AG09309 (cell line): ENCODE measurements around the gene SND1.

Experiments
- DNase-seq: peaks from one replicate; pipeline ENCODE4 v3.0.0-alpha.2; 2010; ENCODE audit warnings: low read depth
- H3K4me3 ChIP-seq: 2 replicates; pipeline ENCODE4 v1.5.1; 2011; ENCODE audit warnings: mild to moderate bottlenecking, low read depth, low read length, moderate library complexity; ENCODE audit not compliant: control insufficient read depth
- TF ChIP-seq, protein P1 (sequence below): IDR thresholded peaks from 2 replicates; pipeline ENCODE4 v1.5.1; 2011; ENCODE audit warnings: mild to moderate bottlenecking, low read depth, low read length, inconsistent platforms; ENCODE audit not compliant: insufficient read depth, control insufficient read depth; ENCODE audit errors: missing control alignments

Gene SND1

DNA sequence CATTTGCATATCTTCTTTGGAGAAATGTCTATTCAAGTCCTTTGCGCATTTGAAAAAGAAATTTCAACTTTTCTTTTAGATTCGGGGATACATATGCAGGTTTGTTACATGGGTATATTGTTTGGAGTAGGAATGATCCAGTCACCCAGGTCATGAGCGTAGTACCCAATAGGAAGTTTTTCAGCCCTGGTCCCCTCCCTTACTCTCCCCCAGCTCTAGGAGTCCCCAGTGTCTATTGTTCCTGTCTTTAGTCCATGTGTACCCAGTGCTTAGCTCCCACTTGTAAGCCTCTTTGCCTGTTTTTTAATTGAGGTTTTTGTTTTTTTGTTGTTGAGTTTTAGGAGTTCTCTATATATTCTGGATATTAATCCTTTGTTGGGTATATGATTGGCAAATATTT lies 63.3 kb downstream of the SND1 start:
- H3K4me3 ChIP-seq = no peak overlapping the region
- no peak for DNase-seq
- TF ChIP-seq, protein P1, sequence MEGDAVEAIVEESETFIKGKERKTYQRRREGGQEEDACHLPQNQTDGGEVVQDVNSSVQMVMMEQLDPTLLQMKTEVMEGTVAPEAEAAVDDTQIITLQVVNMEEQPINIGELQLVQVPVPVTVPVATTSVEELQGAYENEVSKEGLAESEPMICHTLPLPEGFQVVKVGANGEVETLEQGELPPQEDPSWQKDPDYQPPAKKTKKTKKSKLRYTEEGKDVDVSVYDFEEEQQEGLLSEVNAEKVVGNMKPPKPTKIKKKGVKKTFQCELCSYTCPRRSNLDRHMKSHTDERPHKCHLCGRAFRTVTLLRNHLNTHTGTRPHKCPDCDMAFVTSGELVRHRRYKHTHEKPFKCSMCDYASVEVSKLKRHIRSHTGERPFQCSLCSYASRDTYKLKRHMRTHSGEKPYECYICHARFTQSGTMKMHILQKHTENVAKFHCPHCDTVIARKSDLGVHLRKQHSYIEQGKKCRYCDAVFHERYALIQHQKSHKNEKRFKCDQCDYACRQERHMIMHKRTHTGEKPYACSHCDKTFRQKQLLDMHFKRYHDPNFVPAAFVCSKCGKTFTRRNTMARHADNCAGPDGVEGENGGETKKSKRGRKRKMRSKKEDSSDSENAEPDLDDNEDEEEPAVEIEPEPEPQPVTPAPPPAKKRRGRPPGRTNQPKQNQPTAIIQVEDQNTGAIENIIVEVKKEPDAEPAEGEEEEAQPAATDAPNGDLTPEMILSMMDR = no peak

DNA sequence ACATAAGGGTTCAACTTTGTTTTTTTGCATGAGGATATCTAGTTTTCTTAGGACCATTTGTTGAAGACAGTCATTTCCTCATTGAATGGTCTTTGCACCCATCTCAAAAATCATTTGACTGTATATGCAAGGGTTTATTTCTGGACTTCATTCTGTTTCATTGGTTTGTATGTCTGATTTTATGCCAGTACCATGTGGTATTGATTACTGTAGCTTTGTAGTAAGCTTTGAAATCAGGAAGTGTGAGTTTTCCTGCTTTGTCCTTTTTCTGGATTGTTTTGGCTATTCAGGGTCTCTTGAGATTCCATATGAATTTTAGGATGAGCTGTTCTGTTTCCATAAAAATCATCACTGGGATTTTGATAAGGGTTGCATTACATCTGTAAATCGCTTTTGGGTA lies 63.9 kb downstream of the SND1 start:
- H3K4me3 ChIP-seq = no peak overlapping the region
- DNase-seq = no peak
- TF ChIP-seq, protein P1 = no peak

- no peak for DNase-seq
- TF ChIP-seq, protein P1 = no peak
- no peak overlapping the region for H3K4me3 ChIP-seq
These were observed 65.7 kb downstream of the SND1 start for GRCh38 chr7:127717502-127718339.

DNA sequence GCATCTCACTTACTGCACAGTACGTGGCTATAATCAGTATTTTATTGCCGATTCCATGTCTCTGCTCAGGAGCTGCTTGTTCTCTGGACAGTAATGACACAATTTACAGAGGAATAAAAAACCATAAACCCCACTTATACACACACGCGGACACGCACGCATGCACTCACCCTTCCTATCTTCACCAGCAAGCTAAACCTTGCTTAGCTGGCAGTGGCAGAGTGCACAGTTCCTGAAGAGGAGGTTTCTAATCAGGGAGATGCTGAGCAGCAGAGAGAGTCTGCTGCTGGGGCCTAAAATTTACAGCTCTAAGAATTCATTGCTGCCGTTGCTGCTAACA lies 66.3 kb downstream of the SND1 start:
- TF ChIP-seq, protein P1 = no peak
- no peak for DNase-seq
- H3K4me3 ChIP-seq = no peak overlapping the region

DNA sequence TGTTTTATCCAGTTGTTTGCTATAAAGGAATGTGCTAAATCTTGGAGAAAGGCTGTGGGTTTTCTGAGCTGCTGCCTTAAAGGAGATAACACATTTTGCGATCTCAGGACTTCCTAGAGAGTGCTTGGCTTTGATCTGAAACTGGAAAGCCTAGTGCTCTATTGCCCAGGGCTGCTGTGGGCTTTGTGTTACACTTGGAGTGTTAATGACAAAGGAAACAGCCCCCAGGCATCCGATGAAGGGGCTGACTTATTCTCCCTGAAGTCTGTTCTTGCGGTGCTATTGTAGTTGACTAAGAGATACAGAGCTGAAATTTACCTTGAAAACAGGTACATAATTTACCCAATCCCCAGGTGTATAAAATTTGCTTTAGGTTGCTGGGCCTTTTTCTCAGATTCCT lies 74.5 kb downstream of the SND1 start:
- DNase-seq = no peak
- no peak overlapping the region for H3K4me3 ChIP-seq
- TF ChIP-seq, protein P1 = no peak

- no peak for DNase-seq
- H3K4me3 ChIP-seq = no peak overlapping the region
- TF ChIP-seq, protein P1 = no peak
These were observed 78.8 kb downstream of the SND1 start for GRCh38 chr7:127730658-127731276.
